Lower leg skin (tissue), 3 donors: ENCODE measurements around the gene CSTB.

Source experiments
- CTCF ChIP-seq, 3 donors: fragments of 450-650 bp; IDR thresholded peaks; one replicate each; pipeline ENCODE4 v1.5.1; 2016; ENCODE audit warnings: antibody characterized with exemption in 3 of 3, mild to moderate bottlenecking in 3 of 3, moderate library complexity in 2 of 3
- POLR2A ChIP-seq, 2 donors: fragments of 450-650 bp; IDR thresholded peaks; one replicate each; pipeline ENCODE4 v1.6.1; 2016 to 2017; ENCODE audit warnings: antibody characterized with exemption in 2 of 2, mild to moderate bottlenecking in 1 of 2, moderate library complexity in 1 of 2

- TF ChIP-seq CTCF (IDR thresholded peaks at IDR 0.05) (no peak), POLR2A (IDR thresholded peaks at IDR 0.05) (no peak)
These were observed 32.2 kb downstream of the CSTB start for GRCh38 chr21:43743947-43744346.
